ENCODE data around the gene STAC. TPM values are rescaled to one million over a fixed set of nuclear protein-coding genes. Genes with fewer than 3 reads are reported as not detected.

STAC gene
- total and polyA plus RNA-seq, 10 of the 15 experiments (the other 5 are each of a cell fraction or from before 2014, with no cell fraction given), result 0.07 TPM; not detected in 9

DNA sequence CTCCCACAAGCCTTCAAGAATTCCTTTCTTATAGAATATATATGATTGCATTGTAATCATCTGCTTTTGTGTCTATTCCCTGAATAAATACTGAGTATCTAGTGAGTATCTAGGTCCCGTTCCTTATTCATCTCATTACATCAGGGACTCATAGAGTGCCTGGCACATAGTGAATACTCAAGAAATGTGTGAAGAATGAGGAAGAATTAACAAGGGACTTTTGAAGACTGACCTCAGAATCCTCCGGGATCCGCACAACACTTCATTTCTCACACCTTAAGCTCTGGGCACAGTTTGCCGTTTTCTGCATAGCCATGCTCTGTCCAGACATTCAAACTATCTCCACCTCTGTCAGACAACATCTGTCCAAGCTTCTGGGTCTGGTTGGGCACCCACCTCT, 108.8 kb downstream of the STAC start (continued):
- TF ChIP-seq, protein P1, sequence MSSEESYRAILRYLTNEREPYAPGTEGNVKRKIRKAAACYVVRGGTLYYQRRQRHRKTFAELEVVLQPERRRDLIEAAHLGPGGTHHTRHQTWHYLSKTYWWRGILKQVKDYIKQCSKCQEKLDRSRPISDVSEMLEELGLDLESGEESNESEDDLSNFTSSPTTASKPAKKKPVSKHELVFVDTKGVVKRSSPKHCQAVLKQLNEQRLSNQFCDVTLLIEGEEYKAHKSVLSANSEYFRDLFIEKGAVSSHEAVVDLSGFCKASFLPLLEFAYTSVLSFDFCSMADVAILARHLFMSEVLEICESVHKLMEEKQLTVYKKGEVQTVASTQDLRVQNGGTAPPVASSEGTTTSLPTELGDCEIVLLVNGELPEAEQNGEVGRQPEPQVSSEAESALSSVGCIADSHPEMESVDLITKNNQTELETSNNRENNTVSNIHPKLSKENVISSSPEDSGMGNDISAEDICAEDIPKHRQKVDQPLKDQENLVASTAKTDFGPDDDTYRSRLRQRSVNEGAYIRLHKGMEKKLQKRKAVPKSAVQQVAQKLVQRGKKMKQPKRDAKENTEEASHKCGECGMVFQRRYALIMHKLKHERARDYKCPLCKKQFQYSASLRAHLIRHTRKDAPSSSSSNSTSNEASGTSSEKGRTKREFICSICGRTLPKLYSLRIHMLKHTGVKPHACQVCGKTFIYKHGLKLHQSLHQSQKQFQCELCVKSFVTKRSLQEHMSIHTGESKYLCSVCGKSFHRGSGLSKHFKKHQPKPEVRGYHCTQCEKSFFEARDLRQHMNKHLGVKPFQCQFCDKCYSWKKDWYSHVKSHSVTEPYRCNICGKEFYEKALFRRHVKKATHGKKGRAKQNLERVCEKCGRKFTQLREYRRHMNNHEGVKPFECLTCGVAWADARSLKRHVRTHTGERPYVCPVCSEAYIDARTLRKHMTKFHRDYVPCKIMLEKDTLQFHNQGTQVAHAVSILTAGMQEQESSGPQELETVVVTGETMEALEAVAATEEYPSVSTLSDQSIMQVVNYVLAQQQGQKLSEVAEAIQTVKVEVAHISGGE (CRISPR knock-in tag; IDR thresholded peaks at IDR 0.05), result no peak
- TF ChIP-seq SMC3 (IDR thresholded peaks at IDR 0.05; ENCODE audit: borderline replicate concordance, low read length), result no peak

DNA sequence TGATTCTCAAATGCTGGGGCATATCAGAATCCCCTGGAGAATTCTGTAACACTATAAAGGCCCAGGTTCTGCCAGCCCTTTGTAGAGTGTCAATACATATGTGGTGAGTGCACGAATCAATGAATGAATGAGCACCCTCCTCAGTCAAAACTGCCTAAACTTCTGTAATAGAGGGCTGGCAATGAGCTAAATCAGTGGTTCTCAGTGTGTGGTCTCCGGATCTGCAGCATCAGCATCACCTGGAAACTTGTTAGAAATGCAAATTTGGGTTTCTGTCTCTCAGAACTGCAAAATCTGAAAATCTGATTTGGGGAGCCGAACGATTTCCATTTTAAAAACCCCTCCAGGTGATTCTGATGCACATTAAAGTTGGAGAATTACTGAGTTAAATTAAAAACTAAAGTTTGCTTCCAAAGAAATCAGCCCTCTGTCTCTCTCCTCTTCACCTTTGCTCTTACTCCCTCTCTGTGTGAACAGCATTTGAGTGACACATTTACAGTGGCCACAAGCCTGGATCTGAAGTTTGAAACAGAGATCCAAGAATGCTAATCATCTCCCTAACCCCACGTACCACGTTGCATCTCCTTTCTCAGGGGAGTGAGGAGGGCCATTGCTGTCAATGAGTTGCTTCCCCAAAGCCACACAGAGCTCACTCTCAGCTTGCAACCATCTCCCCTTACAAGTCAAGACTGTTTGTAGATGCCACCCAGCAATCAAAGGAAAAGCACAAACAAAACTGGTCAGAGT, 109.5 kb downstream of the STAC start:
- H3K9ac ChIP-seq (ENCODE audit: control insufficient read depth, insufficient read depth, low read length), result no peak overlapping the region
- no peak overlapping the region for H3K4me2 ChIP-seq (ENCODE audit: control insufficient read depth, insufficient read depth)
- no peaks in the 10 kb centered on the region for H3K4me1 ChIP-seq (ENCODE audit: control insufficient read depth, insufficient read depth, low read length)
- in situ Hi-C loops (cut with MboI), result no loop called here
- no peaks in the 10 kb centered on the region for H3K79me2 ChIP-seq (ENCODE audit: control insufficient read depth, insufficient read depth, low read length)
- no peaks in the 10 kb centered on the region for H4K20me1 ChIP-seq (ENCODE audit: control insufficient read depth, insufficient read depth)
- FAIRE-seq (no peak), ATAC-seq (no peak), DNase-seq (ENCODE audit: low read depth, low spot score) (no peak)
- no TSS peak for BruUV-seq (replicated peaks)
- SMC1A ChIA-PET (ENCODE audit: uncharacterized antibody, unreplicated experiment), result no interaction called here
- no peak overlapping the region for H3K4me3 ChIP-seq
- no peak overlapping the region for H3K27ac ChIP-seq (ENCODE audit: control insufficient read depth, insufficient read depth)
- CTCF ChIA-PET, result no interaction called here
- H2AFZ ChIP-seq (ENCODE audit: control insufficient read depth, low read depth, low read length), result no peak overlapping the region
- no peak for TF ChIP-seq NR2C1 (IDR thresholded peaks at IDR 0.05)
- no peak for TF ChIP-seq YY1 (IDR thresholded peaks at IDR 0.05; ENCODE audit: low read depth, low read length)
- no peak for TF ChIP-seq PML (IDR thresholded peaks at IDR 0.05; ENCODE audit: low read length)
- WGBS (ENCODE audit: insufficient coverage, insufficient replicate concordance, low lambda C conversion rate, missing lambda C conversion rate), result under 1% methylated on average over 6 of the region's 6 CpGs
- RAD21 ChIA-PET (ENCODE audit: unreplicated experiment), result no interaction called here
- POLR2A ChIA-PET, result no interaction called here
- H3K27me3 ChIP-seq (replicated peaks in 1 of 2; ENCODE audit: control insufficient read depth in 2 of 2, insufficient read depth in 2 of 2, low read length in 1 of 2), result no peaks in the 10 kb centered on the region
- intact Hi-C loops (cut with micrococcal nuclease; ENCODE audit: unreplicated experiment), result no loop called here
- H3K36me3 ChIP-seq (ENCODE audit: control insufficient read depth in 2 of 2, insufficient read depth in 2 of 2, low read length in 1 of 2), result no peaks in the 10 kb centered on the region
- no peaks in the 10 kb centered on the region for H3K9me3 ChIP-seq (replicated peaks; ENCODE audit: control insufficient read depth, insufficient read depth, low read length)
